GM12892 (cell line): ENCODE data around the gene SLC12A6.

Experiments used
- POLR2A ChIP-seq: IDR thresholded peaks from 2 replicates; pipeline ENCODE4 v1.6.1; 2011; ENCODE audit warnings: low read depth, low read length, control low read depth
- POLR2AphosphoS5 ChIP-seq: IDR thresholded peaks from 2 replicates; pipeline ENCODE4 v1.6.1; 2011; ENCODE audit warnings: low read depth, low read length, control low read depth

- TF ChIP-seq POLR2AphosphoS5 = no peak
- TF ChIP-seq POLR2A = no peak
These were observed 120.9 kb downstream of the SLC12A6 start for GRCh38 chr15:34216527-34217270.
